ENCODE data around the gene BSN. TPM values are rescaled to one million over a fixed set of nuclear protein-coding genes. Genes with fewer than 3 reads are reported as not detected.

BSN gene
- total RNA-seq, 1 donor from 2014 or later = 0.46 TPM

GRCh38 chr3:49554633-49555265, 472 bp downstream of the BSN start:
- no peak for DNase-seq (ENCODE audit: low read depth)
- H3K4me3 ChIP-seq (ENCODE audit: low read depth, low read length) = peak overlapping the region; percentile 45
- TF ChIP-seq CTCF (conservative IDR thresholded peaks at IDR 0.05; ENCODE audit: low read depth, low read length) = no peak

GRCh38 chr3:49556500-49557275, 2.4 kb downstream of the BSN start:
- TF ChIP-seq CTCF (conservative IDR thresholded peaks at IDR 0.05; ENCODE audit: low read depth, low read length) = no peak
- DNase-seq (ENCODE audit: low read depth) = no peak
- no peak overlapping the region for H3K4me3 ChIP-seq (ENCODE audit: low read depth, low read length)

- DNase-seq (ENCODE audit: low read depth) = no peak
- TF ChIP-seq CTCF (conservative IDR thresholded peaks at IDR 0.05; ENCODE audit: low read depth, low read length) = no peak
- H3K4me3 ChIP-seq (ENCODE audit: low read depth, low read length) = no peak overlapping the region
These were observed 8.8 kb downstream of the BSN start for GRCh38 chr3:49563040-49563578.

GRCh38 chr3:49563766-49564165, 9.5 kb downstream of the BSN start:
- no peak overlapping the region for H3K4me3 ChIP-seq (ENCODE audit: low read depth, low read length)
- no peak for TF ChIP-seq CTCF (conservative IDR thresholded peaks at IDR 0.05; ENCODE audit: low read depth, low read length)
- no peak for DNase-seq (ENCODE audit: low read depth)

- no peak overlapping the region for H3K4me3 ChIP-seq (ENCODE audit: low read depth, low read length)
- peak; percentile 55 for TF ChIP-seq CTCF (conservative IDR thresholded peaks at IDR 0.05; ENCODE audit: low read depth, low read length)
- DNase-seq (ENCODE audit: low read depth) = no peak
These were observed 12.0 kb downstream of the BSN start for GRCh38 chr3:49566312-49566711.

- no peak for TF ChIP-seq CTCF (conservative IDR thresholded peaks at IDR 0.05; ENCODE audit: low read depth, low read length)
- no peak overlapping the region for H3K4me3 ChIP-seq (ENCODE audit: low read depth, low read length)
- no peak for DNase-seq (ENCODE audit: low read depth)
These were observed 13.1 kb downstream of the BSN start for GRCh38 chr3:49567406-49567805.

Data from epithelial cell of proximal tubule (primary cell).